Tibial nerve (tissue), 4 donors: ENCODE data around the gene CYP4A11. TPM values are rescaled to one million over a fixed set of nuclear protein-coding genes. Genes with fewer than 3 reads are reported as not detected.
"Not testable (repeated sequence)": the region's sequence is repeated elsewhere in the genome, so short reads cannot be mapped to it uniquely, and the experiment has no call there.

Source experiments
- DNase-seq, 2 donors: peaks; one replicate each; pipeline ENCODE4 v3.0.0-alpha.2; 2019; ENCODE audit warnings: low spot score in 2 of 2
- H3K27ac ChIP-seq, 4 donors: fragments of 200-600 bp; sonication (generic) in 3 of 4; one replicate each; pipeline ENCODE4 v1.5.1; 2017 to 2019; ENCODE audit warnings: mild to moderate bottlenecking in 1 of 4
- H3K27me3 ChIP-seq, 2 donors: fragments of 200-600 bp; sonication (generic) in 1 of 2; one replicate each; pipeline versions ENCODE4 v1.5.1 to v1.6.0; 2017 to 2019
- H3K36me3 ChIP-seq, 3 donors: fragments of 200-600 bp; sonication (generic); one replicate each; pipeline ENCODE4 v1.5.1; 2018 to 2019
- H3K4me1 ChIP-seq, 4 donors: fragments of 200-600 bp; sonication (generic) in 3 of 4; one replicate each; pipeline ENCODE4 v1.5.1; 2017 to 2019
- H3K4me3 ChIP-seq, 4 donors: fragments of 200-600 bp; sonication (generic) in 3 of 4; one replicate each; pipeline ENCODE4 v1.5.1; 2017 to 2019; ENCODE audit warnings: mild to moderate bottlenecking in 1 of 4, moderate library complexity in 1 of 4
- H3K9me3 ChIP-seq, 4 donors: fragments of 200-600 bp; sonication (generic) in 3 of 4; one replicate each; pipeline ENCODE4 v1.5.1; 2017 to 2019
- CTCF ChIP-seq, 5 experiments: fragments of 200-600 bp in 3 of 5; fragments of 450-650 bp in 2 of 5; sonication (generic) in 3 of 5; IDR thresholded peaks; one replicate each; pipeline ENCODE4 v1.5.1; 2016 to 2019; ENCODE audit warnings: antibody characterized with exemption in 5 of 5, mild to moderate bottlenecking in 3 of 5, moderate library complexity in 2 of 5
- EP300 ChIP-seq, 2 donors: sonication (generic); formaldehyde crosslinking; IDR thresholded peaks; one replicate each; pipeline ENCODE4 v1.6.1; 2017; ENCODE audit warnings: antibody characterized with exemption in 2 of 2, mild to moderate bottlenecking in 1 of 2
- POLR2A ChIP-seq, 2 donors: fragments of 450-650 bp; IDR thresholded peaks; one replicate each; pipeline ENCODE4 v1.6.1; 2017; ENCODE audit warnings: antibody characterized with exemption in 2 of 2, mild to moderate bottlenecking in 2 of 2, moderate library complexity in 2 of 2
- WGBS, 2 donors: methylation state at CpG; one replicate each; pipeline ENCODE4 v1.1.5; 2018; 5-methylcytosine and 5-hydroxymethylcytosine counted together
- total RNA-seq, 4 donors: library from RNA; depleted of rRNA; stranded (reverse); fragments of >200 nt; gene quantifications; one replicate each; pipeline ENCODE4 v1.1.0, GENCODE V29; 2016

Gene CYP4A11
- total RNA-seq, 4 donors from 2014 or later = 0.30 to 0.42 TPM; not detected in 2

- WGBS, 2 donors = 80 to 86% methylated on average over 2 of the region's 2 CpGs
Measured at GRCh38 chr1:46961066-46961758, 19.9 kb upstream of the CYP4A11 start.

DNA sequence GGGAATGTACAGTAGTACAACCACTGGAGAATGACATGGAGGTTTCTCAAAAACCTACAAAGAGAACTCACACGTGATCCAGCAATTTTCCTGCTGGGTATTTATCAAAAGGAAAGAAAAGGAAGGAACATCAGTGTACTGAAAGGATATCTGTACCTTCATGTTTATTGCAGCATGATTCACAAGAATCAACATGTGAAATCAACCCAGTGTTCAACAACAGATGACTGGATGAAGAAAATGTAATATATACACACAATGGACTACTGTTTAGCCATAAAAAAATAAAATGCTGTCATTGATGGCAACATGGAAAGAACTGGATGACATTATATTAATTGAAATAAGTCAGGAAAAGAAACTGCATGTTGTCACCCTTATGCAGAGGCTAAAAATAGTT, 19.0 kb upstream of the CYP4A11 start:
- Histone ChIP-seq H3K9me3 (peaks cover 0 to 11% (median 0%) of the 10 kb centered on the region in 4 donors), H3K36me3 (no peaks in the 10 kb centered on the region), H3K4me3 (no peak overlapping the region), H3K4me1 (no peaks in the 10 kb centered on the region), H3K27me3 (no peaks in the 10 kb centered on the region), H3K27ac (no peak overlapping the region)
- TF ChIP-seq EP300 (IDR thresholded peaks at IDR 0.05) (no peak), CTCF (IDR thresholded peaks at IDR 0.05) (no peak), POLR2A (IDR thresholded peaks at IDR 0.05) (no peak)
- no peak for DNase-seq
- WGBS, 2 donors = 30 to 38% methylated on average over 1 of the region's 1 CpG

More at GRCh38 chr1:46961066-46961758, 19.9 kb upstream of the CYP4A11 start:
- TF ChIP-seq CTCF (IDR thresholded peaks at IDR 0.05) = no peak
- TF ChIP-seq POLR2A (IDR thresholded peaks at IDR 0.05) = no peak
- TF ChIP-seq EP300 (IDR thresholded peaks at IDR 0.05) = no peak
- H3K4me3 ChIP-seq = no peak overlapping the region
- H3K27me3 ChIP-seq = no peaks in the 10 kb centered on the region
- no peak overlapping the region for H3K27ac ChIP-seq
- no peaks in the 10 kb centered on the region for H3K4me1 ChIP-seq
- H3K9me3 ChIP-seq = peaks cover 0 to 14% (median 0%) of the 10 kb centered on the region in 4 donors
- DNase-seq = no peak
- no peaks in the 10 kb centered on the region for H3K36me3 ChIP-seq

DNA sequence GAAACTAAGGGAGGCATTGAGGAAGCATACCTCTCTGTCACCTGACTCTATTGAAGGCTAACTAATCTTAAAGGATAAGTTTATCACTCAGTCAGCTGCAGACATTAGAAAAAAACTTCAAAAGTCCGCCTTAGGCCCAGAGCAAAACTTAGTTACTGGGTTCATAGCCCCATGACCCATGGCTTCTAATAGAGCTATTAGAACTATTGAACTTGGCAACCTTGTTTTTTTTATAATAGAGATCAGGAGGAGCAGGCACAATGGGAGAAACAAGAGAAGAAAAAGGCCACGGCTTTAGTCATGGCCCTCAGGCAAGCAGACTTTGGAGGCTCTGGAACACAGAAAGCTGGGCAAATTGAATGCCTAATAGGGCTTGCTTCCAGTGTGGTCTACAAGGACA, 13.8 kb upstream of the CYP4A11 start:
- 51 to 54% methylated on average over 2 of the region's 2 CpGs for WGBS, 2 donors

GRCh38 chr1:46953847-46954246, 12.6 kb upstream of the CYP4A11 start:
- H3K9me3 ChIP-seq, H3K4me3 ChIP-seq, H3K36me3 ChIP-seq, H3K27ac ChIP-seq, DNase-seq, H3K27me3 ChIP-seq, H3K4me1 ChIP-seq: not testable (repeated sequence)
- WGBS, 2 donors = 67 to 69% methylated on average over 2 of the region's 2 CpGs

More for the DNA sequence above, 13.8 kb upstream of the CYP4A11 start:
- not testable (repeated sequence) for DNase-seq, H3K36me3 ChIP-seq, H3K27me3 ChIP-seq, H3K9me3 ChIP-seq, H3K4me3 ChIP-seq, H3K27ac ChIP-seq, H3K4me1 ChIP-seq

DNA sequence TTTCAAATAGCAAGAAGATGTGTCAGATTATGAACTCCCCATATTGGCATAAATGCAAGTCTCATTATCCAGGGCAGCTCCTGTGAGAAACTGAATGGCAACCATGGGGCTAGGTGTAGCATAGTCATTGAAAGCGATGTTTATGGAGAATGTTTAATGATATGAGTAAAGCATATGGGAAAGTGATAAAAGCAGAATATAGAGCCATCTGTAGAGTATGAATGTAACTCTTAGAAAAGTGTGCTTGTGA, 8.1 kb upstream of the CYP4A11 start:
- H3K9me3 ChIP-seq, DNase-seq, H3K27me3 ChIP-seq, H3K36me3 ChIP-seq, H3K4me1 ChIP-seq, H3K4me3 ChIP-seq, H3K27ac ChIP-seq: not testable (repeated sequence)
- WGBS, 2 donors = 97 to 98% methylated on average over 1 of the region's 1 CpG

DNA sequence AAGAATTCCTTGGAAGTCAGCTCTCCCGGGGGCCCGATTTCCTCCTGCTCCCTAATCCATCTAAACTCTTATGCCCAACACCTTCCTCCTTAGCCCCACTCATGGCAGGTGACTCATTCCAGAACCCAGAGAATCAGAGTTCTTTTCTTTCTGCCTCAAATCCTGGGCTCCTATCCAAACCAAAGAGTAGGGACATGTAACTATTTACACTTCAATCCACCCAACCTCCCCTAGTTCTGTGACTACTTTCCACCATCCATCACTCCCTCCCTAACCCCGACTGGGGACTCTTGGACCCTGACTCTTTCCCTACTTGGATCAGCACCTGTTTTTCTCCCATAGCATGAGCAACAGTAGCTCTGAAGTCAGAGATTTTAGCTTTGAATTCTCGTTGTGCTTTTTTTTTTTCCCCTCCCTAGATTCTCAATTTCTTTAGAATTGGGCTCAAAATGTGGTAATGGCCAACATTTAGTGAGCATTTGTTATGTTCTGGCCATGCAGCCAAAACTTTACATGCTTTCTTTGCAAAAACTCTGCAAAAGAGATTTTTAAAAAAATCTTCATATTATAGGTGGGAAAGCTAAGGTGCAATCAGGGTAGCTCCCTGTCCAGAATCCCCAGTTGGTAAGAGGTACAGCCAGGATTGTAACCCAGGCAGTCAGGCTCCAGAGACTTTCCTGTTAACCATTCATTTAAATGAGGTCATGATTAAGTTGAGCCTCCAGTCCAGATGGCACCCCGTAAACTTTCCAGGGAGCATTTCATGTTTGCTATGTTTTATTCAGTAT, 7.5 kb upstream of the CYP4A11 start:
- H3K27ac ChIP-seq = no peak overlapping the region
- no peaks in the 10 kb centered on the region for H3K27me3 ChIP-seq
- DNase-seq = no peak
- H3K9me3 ChIP-seq = peaks cover 0 to 6% (median 0%) of the 10 kb centered on the region in 4 donors
- no peak overlapping the region for H3K4me3 ChIP-seq
- H3K4me1 ChIP-seq = no peaks in the 10 kb centered on the region
- 60 to 65% methylated on average over 4 of the region's 5 CpGs for WGBS, 2 donors
- TF ChIP-seq EP300 (IDR thresholded peaks at IDR 0.05) (no peak), CTCF (IDR thresholded peaks at IDR 0.05) (no peak), POLR2A (IDR thresholded peaks at IDR 0.05) (no peak)
- H3K36me3 ChIP-seq = no peaks in the 10 kb centered on the region

- H3K27me3 ChIP-seq, H3K27ac ChIP-seq, H3K4me3 ChIP-seq, H3K4me1 ChIP-seq, DNase-seq, H3K36me3 ChIP-seq: not testable (repeated sequence)
- WGBS, 2 donors = 43 to 48% methylated on average over 2 of the region's 2 CpGs
- peaks cover 0 to 10% (median 0%) of the 10 kb centered on the region in 4 donors for H3K9me3 ChIP-seq
Measured at GRCh38 chr1:46947706-46948105, 6.4 kb upstream of the CYP4A11 start.
